Measurements from ENCODE around the gene PHF1. TPM values are rescaled to one million over a fixed set of nuclear protein-coding genes. Genes with fewer than 3 reads are reported as not detected.

Gene PHF1
- total RNA-seq, 1 donor from 2014 or later: 83.4 TPM

DNA sequence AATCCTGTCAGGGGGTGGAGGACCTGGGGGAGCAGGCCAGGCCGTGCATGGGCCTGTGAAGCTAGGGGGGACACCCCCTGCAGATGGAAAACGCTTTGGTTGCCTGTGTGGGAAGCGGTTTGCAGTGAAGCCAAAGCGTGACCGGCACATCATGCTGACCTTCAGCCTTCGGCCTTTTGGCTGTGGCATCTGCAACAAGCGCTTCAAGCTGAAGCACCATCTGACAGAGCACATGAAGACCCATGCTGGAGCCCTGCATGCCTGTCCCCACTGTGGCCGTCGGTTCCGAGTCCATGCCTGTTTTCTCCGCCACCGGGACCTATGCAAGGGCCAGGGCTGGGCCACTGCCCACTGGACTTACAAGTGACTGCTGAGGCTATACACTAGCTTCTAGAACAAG lies 45.3 kb downstream of the PHF1 start:
- peaks cover 33% of the 10 kb centered on the region for H3K36me3 Mint-ChIP-seq (ENCODE audit: low read depth)
- ChIA-PET CTCF (no interaction called here), POLR2A (no interaction called here)
- no peak overlapping the region for H3K4me3 Mint-ChIP-seq
- TF ChIP-seq CTCF (IDR thresholded peaks at IDR 0.05): no peak
- DNase-seq (no peak), ATAC-seq (ENCODE audit: low read depth) (no peak)
- H3K4me1 Mint-ChIP-seq: peaks cover 26% of the 10 kb centered on the region
- intact Hi-C loops (cut with micrococcal nuclease): no loop called here
- no peak overlapping the region for H3K27ac Mint-ChIP-seq
- no peaks in the 10 kb centered on the region for H3K27me3 Mint-ChIP-seq
- H3K9me3 Mint-ChIP-seq: no peaks in the 10 kb centered on the region

- H3K27me3 Mint-ChIP-seq: no peaks in the 10 kb centered on the region
- H3K27ac Mint-ChIP-seq: no peak overlapping the region
- H3K4me1 Mint-ChIP-seq: peaks cover 23% of the 10 kb centered on the region
- no peak for ATAC-seq (ENCODE audit: low read depth)
- intact Hi-C loops (cut with micrococcal nuclease): no loop called here
- no peak for TF ChIP-seq CTCF (IDR thresholded peaks at IDR 0.05)
- ChIA-PET POLR2A (no interaction called here), CTCF (no interaction called here)
- H3K36me3 Mint-ChIP-seq (ENCODE audit: low read depth): peaks cover 31% of the 10 kb centered on the region
- H3K9me3 Mint-ChIP-seq: no peaks in the 10 kb centered on the region
- H3K4me3 Mint-ChIP-seq: no peak overlapping the region
- no peak for DNase-seq
Measured at GRCh38 chr6:33458676-33459075, 47.9 kb downstream of the PHF1 start.

- peaks cover 26% of the 10 kb centered on the region for H3K36me3 Mint-ChIP-seq (ENCODE audit: low read depth)
- ChIA-PET CTCF (no interaction called here), POLR2A (no interaction called here)
- ATAC-seq (ENCODE audit: low read depth): no peak
- no peak for TF ChIP-seq CTCF (IDR thresholded peaks at IDR 0.05)
- H3K4me3 Mint-ChIP-seq: no peak overlapping the region
- H3K27ac Mint-ChIP-seq: no peak overlapping the region
- H3K9me3 Mint-ChIP-seq: no peaks in the 10 kb centered on the region
- H3K4me1 Mint-ChIP-seq: peaks cover 19% of the 10 kb centered on the region
- intact Hi-C loops (cut with micrococcal nuclease): no loop called here
- no peaks in the 10 kb centered on the region for H3K27me3 Mint-ChIP-seq
- DNase-seq: no peak
Measured at GRCh38 chr6:33459226-33459625, 48.4 kb downstream of the PHF1 start.

Other genes starting within 250 kb of the PHF1 start
- gene COL11A2, start 218.5 kb upstream of the PHF1 start, total RNA-seq: 0.32 and 0.47 TPM in 2 replicates
- gene RXRB, start 210.3 kb upstream of the PHF1 start, total RNA-seq: 72.4 and 74.3 TPM in 2 replicates
- gene SLC39A7, start 210.1 kb upstream of the PHF1 start, total RNA-seq: 31.7 and 35.2 TPM in 2 replicates
- gene HSD17B8, start 206.4 kb upstream of the PHF1 start, total RNA-seq: 12.3 TPM in 2 replicates
- 41.7 and 43.8 TPM in 2 replicates for gene RING1, start 202.5 kb upstream of the PHF1 start, total RNA-seq
- gene VPS52, start 139.1 kb upstream of the PHF1 start, total RNA-seq: 82.0 and 97.2 TPM in 2 replicates
- gene RPS18, start 138.9 kb upstream of the PHF1 start, total RNA-seq: 4,710 and 5,877 TPM in 2 replicates
- 19.1 and 19.4 TPM in 2 replicates for gene B3GALT4, start 133.9 kb upstream of the PHF1 start, total RNA-seq
- 114 and 117 TPM in 2 replicates for gene WDR46, start 121.8 kb upstream of the PHF1 start, total RNA-seq
- 82.8 and 95.1 TPM in 2 replicates for gene PFDN6, start 121.4 kb upstream of the PHF1 start, total RNA-seq
- gene RGL2, start 112.1 kb upstream of the PHF1 start, total RNA-seq: 54.7 and 66.5 TPM in 2 replicates
- 319 and 350 TPM in 2 replicates for gene TAPBP, start 96.9 kb upstream of the PHF1 start, total RNA-seq
- gene ZBTB22, start 93.3 kb upstream of the PHF1 start, total RNA-seq: 31.6 and 31.8 TPM in 2 replicates
- 82.5 and 85.4 TPM in 2 replicates for gene DAXX, start 88.1 kb upstream of the PHF1 start, total RNA-seq
- gene KIFC1, start 19.2 kb upstream of the PHF1 start, total RNA-seq: 1.9 and 2.2 TPM in 2 replicates
- gene CUTA, start 7.1 kb downstream of the PHF1 start, total RNA-seq: 111 and 120 TPM in 2 replicates
- 19.5 and 25.4 TPM in 2 replicates for gene SYNGAP1, start 9.1 kb downstream of the PHF1 start, total RNA-seq
- gene ZBTB9, start 43.6 kb downstream of the PHF1 start, total RNA-seq: 10.7 and 12.5 TPM in 2 replicates
- gene BAK1, start 169.3 kb downstream of the PHF1 start, total RNA-seq: 29.5 and 29.6 TPM in 2 replicates
- 31.7 and 35.5 TPM in 2 replicates for gene ITPR3, start 210.3 kb downstream of the PHF1 start, total RNA-seq